ENCODE data around the gene HERPUD1.

DNA sequence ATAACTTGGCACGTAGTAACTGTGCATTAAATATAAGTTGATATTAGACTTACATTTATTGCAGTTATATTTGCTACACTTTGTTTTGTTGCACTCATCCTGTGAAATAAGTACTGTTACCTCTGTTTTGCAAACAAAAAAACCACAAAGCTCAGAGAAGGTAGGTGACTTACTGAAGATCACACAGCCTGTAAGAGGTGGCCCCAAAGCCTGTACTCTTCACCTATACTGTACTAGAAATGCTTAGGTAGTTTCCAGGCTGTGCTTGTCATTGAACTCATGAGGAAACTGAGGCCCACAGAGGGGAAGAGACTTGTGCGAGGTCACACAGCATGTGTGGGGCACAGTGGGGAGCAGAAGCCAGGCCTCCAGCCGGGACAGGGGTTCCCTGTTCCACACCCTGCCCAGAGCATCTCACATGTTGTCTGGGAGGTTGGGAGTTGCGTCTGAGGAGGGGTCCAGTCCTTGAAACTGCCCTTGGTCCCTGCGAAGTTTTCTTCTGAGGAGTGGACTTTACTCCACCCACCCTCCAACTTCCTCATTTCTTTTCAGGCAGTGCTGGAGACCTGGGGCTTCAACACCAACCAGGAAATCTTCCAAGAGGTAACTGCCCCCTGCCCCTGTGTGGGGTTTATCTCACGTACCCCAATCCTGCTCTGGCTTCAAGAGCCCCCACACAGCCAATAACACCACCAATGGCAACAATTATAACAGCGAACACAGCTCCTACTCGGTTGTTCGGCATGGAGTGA is 42.8 kb downstream of the HERPUD1 start:
- TF ChIP-seq, protein P1, sequence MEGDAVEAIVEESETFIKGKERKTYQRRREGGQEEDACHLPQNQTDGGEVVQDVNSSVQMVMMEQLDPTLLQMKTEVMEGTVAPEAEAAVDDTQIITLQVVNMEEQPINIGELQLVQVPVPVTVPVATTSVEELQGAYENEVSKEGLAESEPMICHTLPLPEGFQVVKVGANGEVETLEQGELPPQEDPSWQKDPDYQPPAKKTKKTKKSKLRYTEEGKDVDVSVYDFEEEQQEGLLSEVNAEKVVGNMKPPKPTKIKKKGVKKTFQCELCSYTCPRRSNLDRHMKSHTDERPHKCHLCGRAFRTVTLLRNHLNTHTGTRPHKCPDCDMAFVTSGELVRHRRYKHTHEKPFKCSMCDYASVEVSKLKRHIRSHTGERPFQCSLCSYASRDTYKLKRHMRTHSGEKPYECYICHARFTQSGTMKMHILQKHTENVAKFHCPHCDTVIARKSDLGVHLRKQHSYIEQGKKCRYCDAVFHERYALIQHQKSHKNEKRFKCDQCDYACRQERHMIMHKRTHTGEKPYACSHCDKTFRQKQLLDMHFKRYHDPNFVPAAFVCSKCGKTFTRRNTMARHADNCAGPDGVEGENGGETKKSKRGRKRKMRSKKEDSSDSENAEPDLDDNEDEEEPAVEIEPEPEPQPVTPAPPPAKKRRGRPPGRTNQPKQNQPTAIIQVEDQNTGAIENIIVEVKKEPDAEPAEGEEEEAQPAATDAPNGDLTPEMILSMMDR (conservative IDR thresholded peaks at IDR 0.05; ENCODE audit: low read length): no peak
- TF ChIP-seq EZH2phosphoT487 (IDR thresholded peaks at IDR 0.05; ENCODE audit: borderline replicate concordance, low read depth, low read length): no peak
